Amygdala (tissue), 56 donors: ENCODE results near the gene SHISA9.
A peak's percentile ranks its signal among the peaks of the same experiment; 100 is the strongest.

Experiments used
- DNase-seq, 56 donors: peaks; one replicate each; lab custom pipeline; 2025; lab: John Stamatoyannopoulos, UW

Gene SHISA9

GRCh38 chr16:13062219-13062618, 160.8 kb downstream of the SHISA9 start:
- DNase-seq: no peak

GRCh38 chr16:13063457-13063856, 162.1 kb downstream of the SHISA9 start:
- no peak for DNase-seq

GRCh38 chr16:13064821-13065220, 163.4 kb downstream of the SHISA9 start:
- DNase-seq: no peak

- DNase-seq: no peak
Observed at GRCh38 chr16:13067648-13068047, 166.2 kb downstream of the SHISA9 start.

- no peak for DNase-seq
Observed at GRCh38 chr16:13068912-13069583, 167.7 kb downstream of the SHISA9 start.

- DNase-seq: peak in 46 of 56 donors; percentile 1 to 71 (median 30)
Observed at GRCh38 chr16:13070268-13070667, 168.9 kb downstream of the SHISA9 start.

GRCh38 chr16:13076878-13077277, 175.5 kb downstream of the SHISA9 start:
- no peak for DNase-seq

- no peak for DNase-seq
Observed at GRCh38 chr16:13077816-13078215, 176.4 kb downstream of the SHISA9 start.

- no peak for DNase-seq
Observed at GRCh38 chr16:13080531-13080930, 179.1 kb downstream of the SHISA9 start.

GRCh38 chr16:13081825-13082331, 180.5 kb downstream of the SHISA9 start:
- no peak for DNase-seq

- peak in 1 of 56 donors; percentile 6 for DNase-seq
Observed at GRCh38 chr16:13083681-13084080, 182.3 kb downstream of the SHISA9 start.

GRCh38 chr16:13084331-13084730, 182.9 kb downstream of the SHISA9 start:
- DNase-seq: no peak

GRCh38 chr16:13093661-13094060, 192.3 kb downstream of the SHISA9 start:
- no peak for DNase-seq

- DNase-seq: no peak
Observed at GRCh38 chr16:13095061-13095460, 193.7 kb downstream of the SHISA9 start.

GRCh38 chr16:13098536-13098935, 197.1 kb downstream of the SHISA9 start:
- no peak for DNase-seq

- no peak for DNase-seq
Observed at GRCh38 chr16:13099822-13100221, 198.4 kb downstream of the SHISA9 start.

- no peak for DNase-seq
Observed at GRCh38 chr16:13100970-13101369, 199.6 kb downstream of the SHISA9 start.

- DNase-seq: no peak
Observed at GRCh38 chr16:13101828-13102227, 200.4 kb downstream of the SHISA9 start.

- no peak for DNase-seq
Observed at GRCh38 chr16:13102401-13102800, 201.0 kb downstream of the SHISA9 start.

- no peak for DNase-seq
Observed at GRCh38 chr16:13103831-13104530, 202.6 kb downstream of the SHISA9 start.

GRCh38 chr16:13104772-13105171, 203.4 kb downstream of the SHISA9 start:
- no peak for DNase-seq

GRCh38 chr16:13105427-13105826, 204.0 kb downstream of the SHISA9 start:
- DNase-seq: no peak
